Measurements from ENCODE around the gene CD44.

The CD44 gene

DNA sequence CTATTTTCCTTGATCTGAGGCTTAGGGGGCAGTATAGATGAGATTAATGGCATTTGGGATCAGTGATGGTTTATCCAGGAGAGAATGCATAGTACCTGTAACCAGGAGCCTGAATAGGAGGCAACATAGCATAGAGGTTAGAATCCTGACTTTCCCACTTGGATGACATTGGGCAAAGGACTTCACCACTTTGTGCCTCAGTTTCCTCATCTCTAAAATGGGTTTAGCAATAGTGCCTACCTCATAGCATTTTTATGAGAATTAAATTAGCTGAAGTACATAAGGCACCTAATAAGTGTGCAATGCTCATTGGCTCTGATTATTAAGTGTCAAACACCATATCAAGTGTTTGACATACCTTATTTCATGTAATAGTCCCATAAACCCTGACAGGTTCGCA lies 30.8 kb downstream of the CD44 start:
- H3K4me3 ChIP-seq = no peak overlapping the region
- no peaks in the 10 kb centered on the region for H3K36me3 ChIP-seq (ENCODE audit: insufficient read depth, low read length)
- H3K9me3 ChIP-seq (ENCODE audit: low read depth, low read length) = no peaks in the 10 kb centered on the region
- no peak overlapping the region for H3K27ac ChIP-seq
- TF ChIP-seq EZH2 (IDR thresholded peaks at IDR 0.05) (no peak), POLR2AphosphoS5 (IDR thresholded peaks at IDR 0.05; ENCODE audit: borderline replicate concordance, low read depth, low read length) (no peak), FOXP2 (optimal IDR thresholded peaks at IDR 0.05; ENCODE audit: control extremely low read depth, extremely low read length, insufficient read depth) (no peak)
- DNase-seq (ENCODE audit: low read depth, low spot score) = no peak
- no peak overlapping the region for H3K9ac ChIP-seq (ENCODE audit: insufficient read length)

- Histone ChIP-seq H3K27ac (no peak overlapping the region), H3K36me3 (ENCODE audit: insufficient read depth, low read length) (no peaks in the 10 kb centered on the region), H3K9me3 (ENCODE audit: low read depth, low read length) (no peaks in the 10 kb centered on the region), H3K9ac (ENCODE audit: insufficient read length) (no peak overlapping the region), H3K4me3 (no peak overlapping the region)
- no peak for DNase-seq (ENCODE audit: low read depth, low spot score)
- TF ChIP-seq EZH2 (IDR thresholded peaks at IDR 0.05) = no peak
- TF ChIP-seq FOXP2 (optimal IDR thresholded peaks at IDR 0.05; ENCODE audit: control extremely low read depth, extremely low read length, insufficient read depth) = no peak
- TF ChIP-seq POLR2AphosphoS5 (IDR thresholded peaks at IDR 0.05; ENCODE audit: borderline replicate concordance, low read depth, low read length) = no peak
These were observed 31.5 kb downstream of the CD44 start for GRCh38 chr11:35170503-35170902.

DNA sequence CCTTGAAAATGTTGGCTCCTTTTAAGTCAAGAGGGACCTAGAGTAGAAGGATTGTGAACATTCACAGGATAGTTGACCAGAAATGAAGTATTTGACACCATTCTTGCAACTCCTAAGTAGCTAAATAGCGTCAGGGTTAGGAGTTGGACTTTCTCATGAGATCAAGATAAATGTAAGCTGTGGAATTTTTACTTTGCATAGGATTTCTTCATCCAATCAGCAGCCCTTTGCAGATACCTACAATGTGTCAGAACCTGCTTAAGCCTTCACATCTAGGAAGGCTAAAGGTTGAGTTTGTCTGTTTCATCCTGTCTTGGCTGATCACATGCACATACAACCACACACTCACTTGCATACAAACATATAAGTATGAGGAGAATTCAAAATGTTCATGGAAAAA lies 32.3 kb downstream of the CD44 start:
- Histone ChIP-seq H3K27ac (no peak overlapping the region), H3K9ac (ENCODE audit: insufficient read length) (no peak overlapping the region), H3K36me3 (ENCODE audit: insufficient read depth, low read length) (no peaks in the 10 kb centered on the region), H3K9me3 (ENCODE audit: low read depth, low read length) (no peaks in the 10 kb centered on the region), H3K4me3 (no peak overlapping the region)
- TF ChIP-seq FOXP2 (optimal IDR thresholded peaks at IDR 0.05; ENCODE audit: control extremely low read depth, extremely low read length, insufficient read depth) (no peak), EZH2 (IDR thresholded peaks at IDR 0.05) (no peak), POLR2AphosphoS5 (IDR thresholded peaks at IDR 0.05; ENCODE audit: borderline replicate concordance, low read depth, low read length) (no peak)
- no peak for DNase-seq (ENCODE audit: low read depth, low spot score)

DNA sequence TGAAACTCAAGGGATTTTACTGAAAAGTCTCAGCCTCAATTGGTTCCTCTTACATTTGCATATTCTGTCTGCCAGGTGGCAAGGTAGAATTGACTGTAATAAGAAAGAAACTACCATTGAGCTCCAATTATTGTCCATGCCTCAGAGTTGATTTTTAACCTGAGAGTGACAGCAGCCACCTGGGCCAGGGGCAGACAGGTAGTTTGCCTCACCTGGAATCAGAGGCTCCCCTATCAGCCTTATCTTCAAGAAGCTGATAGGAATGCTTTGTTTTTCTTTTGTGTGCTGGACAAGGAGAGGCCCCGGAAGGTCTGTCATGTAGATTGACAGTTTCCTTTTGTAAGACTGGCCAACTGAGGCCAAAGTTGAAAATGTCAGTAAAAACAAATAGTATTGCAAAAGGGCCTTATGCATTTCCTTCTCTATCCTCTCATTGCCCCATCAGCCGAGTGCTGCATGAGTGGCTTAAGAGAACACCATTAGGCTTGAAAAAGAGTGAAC lies 34.1 kb downstream of the CD44 start:
- H3K27ac ChIP-seq = no peak overlapping the region
- no peak for TF ChIP-seq POLR2AphosphoS5 (IDR thresholded peaks at IDR 0.05; ENCODE audit: borderline replicate concordance, low read depth, low read length)
- TF ChIP-seq FOXP2 (optimal IDR thresholded peaks at IDR 0.05; ENCODE audit: control extremely low read depth, extremely low read length, insufficient read depth) = no peak
- TF ChIP-seq EZH2 (IDR thresholded peaks at IDR 0.05) = no peak
- no peak overlapping the region for H3K9ac ChIP-seq (ENCODE audit: insufficient read length)
- H3K9me3 ChIP-seq (ENCODE audit: low read depth, low read length) = no peaks in the 10 kb centered on the region
- no peaks in the 10 kb centered on the region for H3K36me3 ChIP-seq (ENCODE audit: insufficient read depth, low read length)
- DNase-seq (ENCODE audit: low read depth, low spot score) = no peak
- H3K4me3 ChIP-seq = no peak overlapping the region

GRCh38 chr11:35173616-35174566 lies 34.9 kb downstream of the CD44 start:
- Histone ChIP-seq H3K4me3 (no peak overlapping the region), H3K27ac (no peak overlapping the region), H3K9me3 (ENCODE audit: low read depth, low read length) (no peaks in the 10 kb centered on the region), H3K9ac (ENCODE audit: insufficient read length) (no peak overlapping the region), H3K36me3 (ENCODE audit: insufficient read depth, low read length) (no peaks in the 10 kb centered on the region)
- TF ChIP-seq POLR2AphosphoS5 (IDR thresholded peaks at IDR 0.05; ENCODE audit: borderline replicate concordance, low read depth, low read length) = no peak
- DNase-seq (ENCODE audit: low read depth, low spot score) = no peak

- H3K4me3 ChIP-seq = no peak overlapping the region
- TF ChIP-seq POLR2AphosphoS5 (IDR thresholded peaks at IDR 0.05; ENCODE audit: borderline replicate concordance, low read depth, low read length) = no peak
- no peak for TF ChIP-seq EZH2 (IDR thresholded peaks at IDR 0.05)
- TF ChIP-seq FOXP2 (optimal IDR thresholded peaks at IDR 0.05; ENCODE audit: control extremely low read depth, extremely low read length, insufficient read depth) = no peak
- no peak overlapping the region for H3K9ac ChIP-seq (ENCODE audit: insufficient read length)
- no peak for DNase-seq (ENCODE audit: low read depth, low spot score)
- H3K27ac ChIP-seq = no peak overlapping the region
- no peaks in the 10 kb centered on the region for H3K9me3 ChIP-seq (ENCODE audit: low read depth, low read length)
- no peaks in the 10 kb centered on the region for H3K36me3 ChIP-seq (ENCODE audit: insufficient read depth, low read length)
These were observed 35.7 kb downstream of the CD44 start for GRCh38 chr11:35174666-35175065.

GRCh38 chr11:35177370-35177769 lies 38.4 kb downstream of the CD44 start:
- no peak for DNase-seq (ENCODE audit: low read depth, low spot score)
- Histone ChIP-seq H3K4me3 (no peak overlapping the region), H3K36me3 (ENCODE audit: insufficient read depth, low read length) (no peaks in the 10 kb centered on the region), H3K27ac (no peak overlapping the region), H3K9ac (ENCODE audit: insufficient read length) (no peak overlapping the region), H3K9me3 (ENCODE audit: low read depth, low read length) (no peaks in the 10 kb centered on the region)
- TF ChIP-seq POLR2AphosphoS5 (IDR thresholded peaks at IDR 0.05; ENCODE audit: borderline replicate concordance, low read depth, low read length) (no peak), FOXP2 (optimal IDR thresholded peaks at IDR 0.05; ENCODE audit: control extremely low read depth, extremely low read length, insufficient read depth) (no peak), EZH2 (IDR thresholded peaks at IDR 0.05) (no peak)

DNA sequence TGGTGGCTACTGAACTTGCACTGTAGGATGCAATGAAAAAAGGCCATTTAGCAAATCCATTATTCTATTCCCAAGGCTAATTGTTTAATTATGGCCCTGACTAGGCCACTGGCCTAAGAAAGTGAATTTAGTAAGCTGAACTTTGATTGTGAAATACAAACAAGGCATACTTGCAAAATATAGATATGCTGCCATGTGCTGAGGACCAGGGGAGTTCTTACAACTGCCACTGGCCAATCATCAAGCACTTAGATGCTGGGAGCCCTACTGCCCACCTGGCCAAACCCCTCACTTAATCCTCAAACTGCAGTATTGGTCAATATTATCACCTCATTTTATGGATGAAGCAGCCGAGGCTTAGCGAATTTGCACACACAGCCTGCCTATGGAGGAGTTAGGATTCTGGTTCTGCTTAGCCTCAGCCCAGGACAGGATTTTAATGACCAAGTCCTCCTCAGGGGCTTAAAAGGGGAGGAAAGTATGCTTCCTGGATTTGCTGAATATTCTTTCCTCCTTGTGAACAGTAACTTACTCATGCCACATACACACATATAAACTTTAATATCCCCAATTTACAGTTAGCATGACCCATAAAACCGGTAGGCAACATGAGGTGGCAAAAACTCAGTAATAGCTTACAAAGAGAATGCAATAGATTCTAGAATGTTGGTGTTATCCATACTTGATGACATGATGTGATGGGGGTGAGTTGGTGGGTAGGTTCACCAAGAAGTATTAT lies 39.3 kb downstream of the CD44 start:
- Histone ChIP-seq H3K36me3 (ENCODE audit: insufficient read depth, low read length) (no peaks in the 10 kb centered on the region), H3K9me3 (ENCODE audit: low read depth, low read length) (no peaks in the 10 kb centered on the region), H3K27ac (no peak overlapping the region), H3K4me3 (no peak overlapping the region), H3K9ac (ENCODE audit: insufficient read length) (no peak overlapping the region)
- TF ChIP-seq POLR2AphosphoS5 (IDR thresholded peaks at IDR 0.05; ENCODE audit: borderline replicate concordance, low read depth, low read length) (no peak), EZH2 (IDR thresholded peaks at IDR 0.05) (no peak), FOXP2 (optimal IDR thresholded peaks at IDR 0.05; ENCODE audit: control extremely low read depth, extremely low read length, insufficient read depth) (no peak)
- DNase-seq (ENCODE audit: low read depth, low spot score) = no peak

Measured in SK-N-MC (cell line).